SH-SY5Y (cell line): ENCODE measurements around the gene BMPR1B.

Experiments used
- GATA2 ChIP-seq: IDR thresholded peaks from 2 replicates; pipeline ENCODE4 v1.6.1; 2011; ENCODE audit warnings: mild to moderate bottlenecking, low read depth, low read length
- GATA3 ChIP-seq: IDR thresholded peaks from 2 replicates; pipeline ENCODE4 v1.6.1; 2011; ENCODE audit warnings: low read depth, mild to moderate bottlenecking, low read length, moderate library complexity

- TF ChIP-seq GATA2 (no peak), GATA3 (no peak)
These were observed 56.5 kb downstream of the BMPR1B start for GRCh38 chr4:94814237-94814636.
